BJ (cell line): Measurements from ENCODE around the gene TTC9B. TPM values are rescaled to one million over a fixed set of nuclear protein-coding genes. Genes with fewer than 3 reads are reported as not detected.

Experiments used
- CTCF ChIA-PET: fragments of 350-600 bp; formaldehyde crosslinking; extraction: SDS; loops from one replicate; lab custom pipeline; 2021; ENCODE audit warnings: antibody characterized with exemption, inconsistent platforms; lab: Yijun Ruan, JAX
- POLR2A ChIA-PET: fragments of 300-600 bp; sonication (Branson Sonifier 250); formaldehyde crosslinking; extraction: SDS; loops from one replicate; lab custom pipeline; 2021; ENCODE audit warnings: antibody characterized with exemption; lab: Charles Lee
- DNase-seq: peaks from one replicate; pipeline ENCODE4 v3.0.0-alpha.2; 2011; ENCODE audit warnings: low read depth
- H3K27me3 ChIP-seq: 2 replicates; pipeline ENCODE4 v1.6.0; 2011; ENCODE audit warnings: low read length; ENCODE audit not compliant: control insufficient read depth, insufficient read depth
- H3K36me3 ChIP-seq: 2 replicates; pipeline ENCODE4 v1.5.1; 2011; ENCODE audit warnings: low read length; ENCODE audit not compliant: control insufficient read depth, insufficient read depth
- H3K4me3 ChIP-seq: 2 replicates; pipeline ENCODE4 v1.5.1; 2011; ENCODE audit warnings: low read depth, mild to moderate bottlenecking, control low read depth, low read length
- polyA plus RNA-seq: library from polyadenylated mRNA; depleted of rRNA; stranded (reverse); fragments of >200 nt; gene quantifications from 2 replicates; pipeline ENCODE4 v1.2.3, GENCODE V29; 2011
- TF ChIP-seq, protein P1 (sequence below): IDR thresholded peaks from 2 replicates; pipeline ENCODE4 v1.5.1; 2011; ENCODE audit warnings: low read depth, mild to moderate bottlenecking, control low read depth, inconsistent platforms, low read length, moderate library complexity; ENCODE audit not compliant: insufficient read depth

The TTC9B gene
- polyA plus RNA-seq, 1 experiment, result not detected

DNA sequence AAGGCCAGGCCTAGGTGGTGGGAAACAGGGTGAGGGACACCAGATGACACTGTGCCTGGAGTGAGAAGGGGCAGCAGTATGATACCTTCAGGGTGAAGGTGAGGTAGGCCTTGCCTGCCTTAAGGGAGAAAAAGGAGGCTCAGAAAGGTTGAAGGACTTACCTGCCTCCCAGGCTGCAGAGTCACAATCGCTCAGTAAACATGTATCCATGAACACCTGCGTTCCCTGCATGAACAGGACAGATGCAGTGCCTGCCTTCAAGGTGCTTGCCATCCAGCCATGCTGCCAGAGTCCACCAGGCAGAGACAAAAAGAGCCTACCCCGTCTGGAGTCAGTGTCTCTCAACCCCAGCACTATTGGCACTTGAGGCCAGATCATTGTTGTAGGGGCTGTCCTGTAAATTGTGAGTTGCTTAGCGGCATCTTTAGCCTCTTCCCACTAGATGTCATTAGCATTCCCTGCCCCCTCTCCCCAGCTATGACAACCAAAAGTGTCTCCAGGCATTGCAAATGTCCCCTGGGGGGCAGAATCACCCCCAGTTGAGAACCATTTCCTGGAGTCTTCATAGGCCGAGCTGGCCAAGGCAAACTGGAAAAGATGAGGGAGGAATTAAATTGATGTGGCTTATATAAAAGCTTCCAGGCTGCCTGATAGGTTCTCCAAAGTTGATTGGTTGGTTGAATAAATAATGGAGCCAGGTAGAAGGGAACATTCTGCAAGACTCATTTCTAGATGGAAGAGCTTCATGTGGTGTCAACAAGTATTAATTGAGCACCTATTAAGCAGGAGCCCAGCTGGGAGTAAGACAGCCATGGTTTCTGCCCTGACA is 25.2 kb downstream of the TTC9B start:
- ChIA-PET POLR2A (interaction anchor here (0.5 to 0.6 kb wide), 2 partner anchors 35 to 445 kb away, joined by 3 read pairs; no protein-coding TSS in a partner anchor), CTCF (interaction anchor here (0.8 to 2.2 kb wide), 2 partner anchors 7 to 36 kb away, joined by 3 to 6 read pairs; no protein-coding TSS in a partner anchor)
- Histone ChIP-seq H3K36me3 (peaks cover 2% of the 10 kb centered on the region), H3K27me3 (no peaks in the 10 kb centered on the region), H3K4me3 (no peak overlapping the region; the same call in 1 of the 2 replicates)
- DNase-seq, result no peak
- TF ChIP-seq, protein P1, sequence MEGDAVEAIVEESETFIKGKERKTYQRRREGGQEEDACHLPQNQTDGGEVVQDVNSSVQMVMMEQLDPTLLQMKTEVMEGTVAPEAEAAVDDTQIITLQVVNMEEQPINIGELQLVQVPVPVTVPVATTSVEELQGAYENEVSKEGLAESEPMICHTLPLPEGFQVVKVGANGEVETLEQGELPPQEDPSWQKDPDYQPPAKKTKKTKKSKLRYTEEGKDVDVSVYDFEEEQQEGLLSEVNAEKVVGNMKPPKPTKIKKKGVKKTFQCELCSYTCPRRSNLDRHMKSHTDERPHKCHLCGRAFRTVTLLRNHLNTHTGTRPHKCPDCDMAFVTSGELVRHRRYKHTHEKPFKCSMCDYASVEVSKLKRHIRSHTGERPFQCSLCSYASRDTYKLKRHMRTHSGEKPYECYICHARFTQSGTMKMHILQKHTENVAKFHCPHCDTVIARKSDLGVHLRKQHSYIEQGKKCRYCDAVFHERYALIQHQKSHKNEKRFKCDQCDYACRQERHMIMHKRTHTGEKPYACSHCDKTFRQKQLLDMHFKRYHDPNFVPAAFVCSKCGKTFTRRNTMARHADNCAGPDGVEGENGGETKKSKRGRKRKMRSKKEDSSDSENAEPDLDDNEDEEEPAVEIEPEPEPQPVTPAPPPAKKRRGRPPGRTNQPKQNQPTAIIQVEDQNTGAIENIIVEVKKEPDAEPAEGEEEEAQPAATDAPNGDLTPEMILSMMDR, result no peak

DNA sequence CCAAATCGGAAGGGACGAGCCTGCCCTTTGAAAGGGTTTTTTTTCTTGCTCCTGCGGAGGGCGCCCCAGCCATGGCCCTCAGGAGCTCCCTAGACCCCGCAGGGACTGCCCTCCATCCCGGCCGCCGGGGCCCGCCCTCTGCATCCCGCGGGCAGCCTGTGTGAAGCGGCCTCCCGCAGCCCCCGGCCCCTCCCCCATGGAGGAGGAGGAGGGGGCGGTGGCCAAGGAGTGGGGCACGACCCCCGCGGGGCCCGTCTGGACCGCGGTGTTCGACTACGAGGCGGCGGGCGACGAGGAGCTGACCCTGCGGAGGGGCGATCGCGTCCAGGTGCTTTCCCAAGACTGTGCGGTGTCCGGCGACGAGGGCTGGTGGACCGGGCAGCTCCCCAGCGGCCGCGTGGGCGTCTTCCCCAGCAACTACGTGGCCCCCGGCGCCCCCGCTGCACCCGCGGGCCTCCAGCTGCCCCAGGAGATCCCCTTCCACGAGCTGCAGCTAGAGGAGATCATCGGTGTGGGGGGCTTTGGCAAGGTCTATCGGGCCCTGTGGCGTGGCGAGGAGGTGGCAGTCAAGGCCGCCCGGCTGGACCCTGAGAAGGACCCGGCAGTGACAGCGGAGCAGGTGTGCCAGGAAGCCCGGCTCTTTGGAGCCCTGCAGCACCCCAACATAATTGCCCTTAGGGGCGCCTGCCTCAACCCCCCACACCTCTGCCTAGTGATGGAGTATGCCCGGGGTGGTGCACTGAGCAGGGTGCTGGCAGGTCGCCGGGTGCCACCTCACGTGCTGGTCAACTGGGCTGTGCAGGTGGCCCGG is 26.1 kb downstream of the TTC9B start:
- TF ChIP-seq, protein P1, result peak; percentile 21
- H3K4me3 ChIP-seq, result peak overlapping the region; percentile 98
- peaks cover 2% of the 10 kb centered on the region for H3K36me3 ChIP-seq
- CTCF ChIA-PET, result interaction anchor here (0.5 to 2.2 kb wide), 3 partner anchors 8 to 961 kb away, joined by 3 to 6 read pairs (median 3); no protein-coding TSS in a partner anchor
- H3K27me3 ChIP-seq, result no peaks in the 10 kb centered on the region
- no peak for DNase-seq
- POLR2A ChIA-PET, result no interaction called here

DNA sequence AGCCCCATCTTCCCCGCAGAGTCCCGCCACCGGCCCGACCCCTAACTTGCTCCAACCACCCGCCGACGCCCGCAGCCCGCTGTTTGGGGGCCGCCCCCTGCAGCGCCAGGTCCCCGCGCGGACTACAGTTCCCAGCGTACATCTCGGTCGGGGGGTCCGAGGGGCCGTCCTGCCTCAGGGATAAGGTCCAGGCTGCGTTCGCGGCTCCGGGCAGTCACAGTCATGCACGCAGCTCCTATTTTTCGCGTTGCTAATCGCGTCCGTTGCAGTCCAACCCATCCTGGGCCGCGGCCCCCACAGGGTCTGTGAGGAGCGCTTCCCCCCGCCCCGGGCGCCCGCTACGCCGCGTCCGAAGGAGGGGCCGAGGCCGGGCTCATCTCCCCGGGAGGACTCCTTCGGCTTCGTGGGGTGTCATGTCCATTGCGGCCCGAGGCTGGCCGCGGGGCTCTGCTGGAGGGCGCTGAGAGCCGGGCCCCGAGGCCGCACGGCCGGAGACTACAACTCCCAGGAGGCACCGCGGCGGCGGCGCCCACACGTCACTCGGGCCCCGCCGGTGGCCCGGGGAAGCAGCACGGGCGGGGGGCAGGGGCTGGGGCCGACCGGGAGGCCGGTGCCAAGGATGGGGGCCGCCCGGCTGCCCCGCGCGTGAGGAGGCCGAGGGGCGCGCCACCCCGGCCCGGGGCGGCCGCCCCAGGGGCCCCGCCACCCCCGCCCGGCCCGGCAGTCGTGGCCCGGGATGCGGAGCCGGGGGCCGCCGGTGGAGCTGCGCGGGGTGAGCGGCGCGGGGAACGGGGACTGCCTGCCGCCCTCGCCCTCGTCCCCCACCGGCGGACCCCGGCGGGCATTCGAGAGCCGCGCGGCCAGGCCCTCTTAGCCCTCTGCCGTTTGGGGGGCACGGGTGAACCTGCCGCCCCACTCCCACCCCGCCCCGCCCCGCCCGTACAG is 27.0 kb downstream of the TTC9B start, which contains the start of gene MAP3K10:
MAP3K10 (plus strand) TSS at position 536 of the 945 bp plus-strand sequence. CDS start 606 bp downstream, outside the sequence.
- TF ChIP-seq, protein P1, result no peak
- peak; percentile 4 for DNase-seq
- POLR2A ChIA-PET, result no interaction called here
- no peaks in the 10 kb centered on the region for H3K27me3 ChIP-seq
- CTCF ChIA-PET, result interaction anchor here (0.5 to 2.2 kb wide), 5 partner anchors 9 to 962 kb away, joined by 3 to 6 read pairs (median 3); no protein-coding TSS in a partner anchor
- H3K4me3 ChIP-seq, result peak within 1 kb of the TSS; percentile 98
- peaks cover under 1% of the 10 kb centered on the region; the same call in 1 of the 2 replicates for H3K36me3 ChIP-seq

DNA sequence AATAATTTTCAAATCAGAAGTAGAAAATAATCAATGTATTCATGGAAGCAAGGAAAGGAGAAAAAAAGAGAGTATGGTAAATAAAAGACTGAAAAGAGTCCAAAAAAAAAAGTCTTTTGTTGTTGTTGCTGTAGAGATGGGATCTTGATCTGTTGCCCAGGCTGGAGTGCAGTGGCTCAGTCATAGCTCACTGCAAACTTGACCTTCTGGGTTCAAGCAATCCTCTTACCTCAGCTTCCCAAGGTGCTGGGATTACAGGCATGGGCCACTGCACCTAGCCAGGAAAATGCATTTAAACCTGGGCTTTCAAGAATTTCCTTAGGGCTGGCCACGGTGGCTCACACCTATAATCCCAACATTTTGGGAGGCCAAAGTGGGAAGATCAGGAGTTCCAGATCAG is 33.9 kb downstream of the TTC9B start:
- CTCF ChIA-PET, result no interaction called here
- H3K4me3 ChIP-seq, result no peak overlapping the region
- POLR2A ChIA-PET, result no interaction called here
- TF ChIP-seq, protein P1, result no peak
- DNase-seq, result no peak
- peaks cover 2% of the 10 kb centered on the region; the same call in 1 of the 2 replicates for H3K27me3 ChIP-seq
- H3K36me3 ChIP-seq, result no peaks in the 10 kb centered on the region
